Thyroid gland (tissue), 4 donors: ENCODE measurements around the gene ARL15. TPM values are rescaled to one million over a fixed set of nuclear protein-coding genes. Genes with fewer than 3 reads are reported as not detected.

Experiments
- DNase-seq, 2 donors: peaks; one replicate each; pipeline ENCODE4 v3.0.0-alpha.2; 2019
- H3K27ac ChIP-seq, 3 donors: fragments of 200-600 bp; sonication (generic); 1 replicate in 2 of 3; 2 replicates in 1 of 3; pipeline ENCODE4 v1.5.1; 2016 to 2019; ENCODE audit warnings: mild to moderate bottlenecking in 1 of 3, moderate library complexity in 1 of 3
- H3K27me3 ChIP-seq: fragments of 200-600 bp; sonication (generic); one replicate; pipeline ENCODE4 v1.5.1; 2019
- H3K36me3 ChIP-seq, 2 donors: fragments of 200-600 bp; sonication (generic); one replicate each; pipeline ENCODE4 v1.5.1; 2016 to 2019
- H3K4me1 ChIP-seq, 2 donors: fragments of 200-600 bp; sonication (generic); one replicate each; pipeline ENCODE4 v1.5.1; 2017 to 2019
- H3K4me3 ChIP-seq, 3 donors: fragments of 200-600 bp; sonication (generic); replicated peaks in 1 of 3; 1 replicate in 2 of 3; 2 replicates in 1 of 3; pipeline ENCODE4 v1.5.1; 2016; ENCODE audit warnings: mild to moderate bottlenecking in 1 of 3
- H3K9me3 ChIP-seq: fragments of 200-600 bp; sonication (generic); one replicate; pipeline ENCODE4 v1.5.1; 2017
- POLR2A ChIP-seq, 2 donors: fragments of 450-650 bp; IDR thresholded peaks; one replicate each; pipeline ENCODE4 v1.6.1; 2017; ENCODE audit warnings: antibody characterized with exemption in 2 of 2, mild to moderate bottlenecking in 2 of 2, moderate library complexity in 1 of 2
- WGBS, 2 donors: methylation state at CpG; one replicate each; pipeline ENCODE4 v1.1.5; 2017; 5-methylcytosine and 5-hydroxymethylcytosine counted together
- intact Hi-C: fragments of 100-400 bp; cut with DNase I; formaldehyde crosslinking; loops from one replicate; pipeline ENCODE4 v1.15.1; 2023
- total RNA-seq, 4 donors: library from RNA; depleted of rRNA; stranded (reverse); fragments of >200 nt; gene quantifications; one replicate each; pipeline ENCODE4 v1.2.3, GENCODE V29; 2016
- TF ChIP-seq, protein P1 (sequence below), 6 experiments: fragments of 200-600 bp in 3 of 6; fragments of 450-650 bp in 3 of 6; sonication (generic) in 3 of 6; IDR thresholded peaks; one replicate each; pipeline ENCODE4 v1.5.1; 2016 to 2019; ENCODE audit warnings: antibody characterized with exemption in 6 of 6, mild to moderate bottlenecking in 2 of 6, inconsistent platforms in 1 of 6, moderate library complexity in 1 of 6

ARL15 gene
- total RNA-seq, 4 donors from 2014 or later, result 23.2 to 39.0 (median 29.5) TPM

DNA sequence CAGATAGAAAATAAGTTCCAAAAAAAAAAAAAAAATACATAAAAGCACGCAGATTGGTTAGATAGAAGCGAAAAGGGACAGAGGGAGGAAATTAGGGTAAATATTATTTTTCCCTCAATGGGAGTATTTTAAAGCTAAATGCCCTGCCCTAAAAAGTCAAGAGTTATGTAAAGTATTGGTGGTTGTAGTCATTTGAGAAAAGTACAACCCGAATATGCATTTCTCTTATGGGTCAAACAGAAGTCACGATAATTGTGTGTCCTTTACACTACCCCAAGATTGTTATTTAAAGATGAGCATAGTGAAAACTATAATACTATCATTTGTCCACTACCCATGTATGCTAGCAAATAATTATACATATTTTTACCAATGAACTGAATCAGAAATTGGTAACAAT, 381.2 kb downstream of the ARL15 start:
- DNase-seq, result no peak
- intact Hi-C loops, result no loop called here
- Histone ChIP-seq H3K9me3 (no peaks in the 10 kb centered on the region), H3K4me1 (no peaks in the 10 kb centered on the region), H3K27me3 (no peaks in the 10 kb centered on the region), H3K36me3 (no peaks in the 10 kb centered on the region), H3K27ac (no peak overlapping the region), H3K4me3 (no peak overlapping the region)
- WGBS, 2 donors, result 88 to 91% methylated on average over 4 of the region's 4 CpGs
- no peak for TF ChIP-seq POLR2A (IDR thresholded peaks at IDR 0.05)

DNA sequence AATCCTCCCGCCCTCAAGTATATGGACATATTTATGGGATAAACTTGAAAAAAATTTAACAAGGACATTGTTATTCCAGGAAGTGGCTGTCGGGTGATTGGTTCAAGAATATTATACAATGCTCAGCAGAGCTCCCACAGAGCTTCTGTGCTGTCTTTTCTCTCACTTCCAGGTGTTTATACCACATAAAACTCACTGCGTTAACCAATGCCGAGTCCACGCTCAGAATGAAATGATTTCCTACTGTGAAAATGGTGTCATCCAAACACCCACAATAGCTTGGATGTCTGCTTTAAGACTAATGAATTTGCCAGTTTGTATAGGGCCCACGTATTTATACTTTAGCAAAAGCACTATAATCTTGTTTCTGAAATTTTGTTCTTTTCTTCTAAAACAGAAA, 381.7 kb downstream of the ARL15 start:
- Histone ChIP-seq H3K9me3 (no peaks in the 10 kb centered on the region), H3K27me3 (no peaks in the 10 kb centered on the region), H3K4me1 (no peaks in the 10 kb centered on the region), H3K27ac (no peak overlapping the region), H3K36me3 (no peaks in the 10 kb centered on the region), H3K4me3 (no peak overlapping the region)
- intact Hi-C loops, result no loop called here
- no peak for DNase-seq
- no peak for TF ChIP-seq POLR2A (IDR thresholded peaks at IDR 0.05)
- TF ChIP-seq, protein P1, sequence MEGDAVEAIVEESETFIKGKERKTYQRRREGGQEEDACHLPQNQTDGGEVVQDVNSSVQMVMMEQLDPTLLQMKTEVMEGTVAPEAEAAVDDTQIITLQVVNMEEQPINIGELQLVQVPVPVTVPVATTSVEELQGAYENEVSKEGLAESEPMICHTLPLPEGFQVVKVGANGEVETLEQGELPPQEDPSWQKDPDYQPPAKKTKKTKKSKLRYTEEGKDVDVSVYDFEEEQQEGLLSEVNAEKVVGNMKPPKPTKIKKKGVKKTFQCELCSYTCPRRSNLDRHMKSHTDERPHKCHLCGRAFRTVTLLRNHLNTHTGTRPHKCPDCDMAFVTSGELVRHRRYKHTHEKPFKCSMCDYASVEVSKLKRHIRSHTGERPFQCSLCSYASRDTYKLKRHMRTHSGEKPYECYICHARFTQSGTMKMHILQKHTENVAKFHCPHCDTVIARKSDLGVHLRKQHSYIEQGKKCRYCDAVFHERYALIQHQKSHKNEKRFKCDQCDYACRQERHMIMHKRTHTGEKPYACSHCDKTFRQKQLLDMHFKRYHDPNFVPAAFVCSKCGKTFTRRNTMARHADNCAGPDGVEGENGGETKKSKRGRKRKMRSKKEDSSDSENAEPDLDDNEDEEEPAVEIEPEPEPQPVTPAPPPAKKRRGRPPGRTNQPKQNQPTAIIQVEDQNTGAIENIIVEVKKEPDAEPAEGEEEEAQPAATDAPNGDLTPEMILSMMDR (IDR thresholded peaks at IDR 0.05), result no peak
- WGBS, 2 donors, result 88 to 91% methylated on average over 6 of the region's 6 CpGs

DNA sequence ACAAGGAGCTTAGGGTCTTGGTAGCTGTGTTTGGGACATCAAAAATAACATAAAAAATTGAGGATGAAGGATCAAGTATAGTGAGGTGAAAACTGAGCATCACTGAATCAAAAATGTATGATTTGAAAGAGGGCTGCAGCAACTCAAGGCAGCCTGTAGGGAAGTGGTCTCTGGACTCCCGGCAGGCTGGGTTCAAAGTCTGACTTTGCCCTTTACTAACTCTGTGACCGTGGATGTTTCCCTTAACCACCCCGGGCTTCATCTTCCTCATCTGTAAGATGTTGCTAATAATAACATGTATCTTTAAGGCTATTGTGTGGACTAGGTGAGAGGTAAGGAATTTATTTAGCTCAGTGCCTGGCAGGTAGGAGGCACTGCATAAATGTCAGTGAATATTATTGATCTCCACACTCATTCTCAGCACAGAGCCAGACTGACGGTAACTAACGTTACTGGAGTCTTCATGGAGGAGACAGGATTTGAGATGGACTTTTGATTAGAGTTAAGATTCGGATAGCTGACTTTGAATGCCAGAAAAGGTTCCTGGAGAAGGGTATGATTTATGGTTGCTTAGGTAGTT, 382.6 kb downstream of the ARL15 start:
- H3K9me3 ChIP-seq, result no peaks in the 10 kb centered on the region
- no peak overlapping the region for H3K27ac ChIP-seq
- intact Hi-C loops, result no loop called here
- no peak for TF ChIP-seq POLR2A (IDR thresholded peaks at IDR 0.05)
- TF ChIP-seq, protein P1 (IDR thresholded peaks at IDR 0.05), result no peak
- 87 to 94% methylated on average over 6 of the region's 6 CpGs for WGBS, 2 donors
- no peaks in the 10 kb centered on the region for H3K27me3 ChIP-seq
- H3K4me1 ChIP-seq, result no peaks in the 10 kb centered on the region
- no peaks in the 10 kb centered on the region for H3K36me3 ChIP-seq
- DNase-seq, result no peak
- no peak overlapping the region for H3K4me3 ChIP-seq

DNA sequence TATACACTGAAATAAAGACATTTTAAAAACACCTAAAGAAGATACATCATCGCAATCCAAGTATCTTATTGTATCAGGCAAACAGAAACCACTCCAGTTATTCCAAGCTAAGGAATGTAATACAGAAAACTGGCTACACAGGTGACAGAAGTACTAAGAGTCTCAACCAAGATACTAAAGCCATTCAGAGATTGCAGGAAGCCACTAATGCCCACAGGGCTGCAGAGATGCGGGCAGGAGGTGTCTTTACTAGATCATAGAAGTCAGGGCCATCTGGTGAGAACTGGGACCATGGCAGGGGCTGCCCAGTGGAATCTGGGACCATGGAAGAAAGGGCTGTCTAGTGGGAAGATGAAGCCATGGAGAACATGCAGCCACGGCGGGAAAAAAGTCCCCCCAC, 384.3 kb downstream of the ARL15 start:
- Histone ChIP-seq H3K36me3 (no peaks in the 10 kb centered on the region), H3K4me3 (no peak overlapping the region), H3K27me3 (no peaks in the 10 kb centered on the region), H3K4me1 (no peaks in the 10 kb centered on the region), H3K27ac (no peak overlapping the region), H3K9me3 (no peaks in the 10 kb centered on the region)
- no peak for DNase-seq
- TF ChIP-seq POLR2A (IDR thresholded peaks at IDR 0.05), result no peak
- TF ChIP-seq, protein P1 (IDR thresholded peaks at IDR 0.05), result no peak
- intact Hi-C loops, result no loop called here
- 92 to 99% methylated on average over 4 of the region's 4 CpGs for WGBS, 2 donors

DNA sequence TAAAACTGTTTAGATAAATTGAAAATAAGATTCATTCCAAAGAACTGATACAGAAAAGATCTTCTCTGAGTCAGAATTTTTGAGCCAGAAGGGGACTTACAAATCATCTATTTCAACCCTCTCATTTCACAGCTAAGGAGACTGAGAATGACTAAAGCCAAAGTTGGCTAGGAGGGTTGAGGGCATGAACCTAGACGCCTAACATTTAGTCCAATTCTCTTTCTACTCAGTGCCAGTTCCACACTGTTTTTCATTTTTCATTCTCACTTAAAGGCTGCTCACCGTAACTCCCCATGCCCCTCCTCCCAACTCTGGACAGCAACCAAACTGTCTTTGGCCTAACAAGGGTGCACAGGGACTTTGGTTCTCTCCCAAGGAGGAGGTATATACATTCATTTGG, 386.0 kb downstream of the ARL15 start:
- Histone ChIP-seq H3K27me3 (no peaks in the 10 kb centered on the region), H3K4me3 (no peak overlapping the region), H3K9me3 (no peaks in the 10 kb centered on the region), H3K27ac (no peak overlapping the region), H3K4me1 (no peaks in the 10 kb centered on the region), H3K36me3 (no peaks in the 10 kb centered on the region)
- 44 to 53% methylated on average over 2 of the region's 2 CpGs for WGBS, 2 donors
- DNase-seq, result no peak
- TF ChIP-seq POLR2A (IDR thresholded peaks at IDR 0.05), result no peak
- TF ChIP-seq, protein P1 (IDR thresholded peaks at IDR 0.05), result no peak
- intact Hi-C loops, result no loop called here

DNA sequence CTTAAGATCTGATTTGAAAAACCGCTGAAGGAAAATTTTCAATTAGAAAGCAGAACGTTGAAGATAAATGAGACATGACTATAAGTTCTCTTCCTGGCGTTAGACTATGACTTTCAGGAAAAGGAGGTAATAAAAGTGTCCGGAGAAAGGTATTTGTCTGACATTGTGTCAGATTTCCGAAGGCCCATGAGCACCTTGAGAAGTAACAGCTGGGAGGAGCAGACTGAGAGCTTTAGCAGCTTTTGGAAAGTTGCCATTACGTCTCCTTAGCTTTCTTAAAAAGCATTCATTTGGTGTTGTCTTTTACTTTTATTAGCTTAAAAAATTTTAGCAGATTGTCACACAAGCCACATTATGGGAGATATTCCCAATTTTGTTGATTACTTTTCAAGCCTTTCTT, 386.4 kb downstream of the ARL15 start:
- TF ChIP-seq, protein P1 (IDR thresholded peaks at IDR 0.05), result no peak
- no peak for TF ChIP-seq POLR2A (IDR thresholded peaks at IDR 0.05)
- no peaks in the 10 kb centered on the region for H3K9me3 ChIP-seq
- intact Hi-C loops, result no loop called here
- H3K27me3 ChIP-seq, result no peaks in the 10 kb centered on the region
- H3K4me3 ChIP-seq, result no peak overlapping the region
- no peak overlapping the region for H3K27ac ChIP-seq
- no peak for DNase-seq
- H3K36me3 ChIP-seq, result no peaks in the 10 kb centered on the region
- 48 to 60% methylated on average over 6 of the region's 6 CpGs for WGBS, 2 donors
- no peaks in the 10 kb centered on the region for H3K4me1 ChIP-seq
